Measurements from ENCODE around the gene LYAR. TPM values are rescaled to one million over a fixed set of nuclear protein-coding genes. Genes with fewer than 3 reads are reported as not detected.
"Not testable (repeated sequence)": the region's sequence is repeated elsewhere in the genome, so short reads cannot be mapped to it uniquely, and the experiment has no call there.

The LYAR gene
- total RNA-seq, 1 experiment from 2014 or later, result 15.7 TPM

GRCh38 chr4:4248029-4248884, 41.7 kb downstream of the LYAR start, which contains the start of gene TMEM128:
Gene TMEM128, minus strand, starts transcription at chr4:4248223. Its CDS starts 21 bp downstream, at chr4:4248202.
- H3K27me3 ChIP-seq (ENCODE audit: insufficient read depth, low read depth), result no peaks in the 10 kb centered on the region
- H3K27ac ChIP-seq, result peak within 1 kb of the TSS; percentile 76
- intact Hi-C loops (cut with micrococcal nuclease; ENCODE audit: unreplicated experiment), result loop anchor here (2.0 kb wide), 1 partner anchor 43 kb away; the partner anchor contains the start of genes LYAR and ZBTB49
- TSS peak; percentile 97 for BruUV-seq (replicated peaks)
- POLR2A ChIA-PET (ENCODE audit: unreplicated experiment), result interaction anchor here (0.5 to 0.8 kb wide), 6 partner anchors 12 to 1511 kb away, joined by 3 to 4 read pairs (median 4); partner anchors contain the start of gene HGFAC
- H3K4me2 ChIP-seq, result peak within 1 kb of the TSS; percentile 93
- peak; percentile 82 to 84 for DNase-seq
- H3K9me2 ChIP-seq (ENCODE audit: insufficient read depth), result no peaks in the 10 kb centered on the region
- H4K20me1 ChIP-seq (ENCODE audit: insufficient read depth), result no peaks in the 10 kb centered on the region
- H2AFZ ChIP-seq, result peak within 1 kb of the TSS; percentile 94
- CTCF ChIA-PET, result no interaction called here
- H3K36me3 ChIP-seq (ENCODE audit: low read depth), result no peaks in the 10 kb centered on the region
- H3K9me3 ChIP-seq (ENCODE audit: insufficient read depth, low read depth), result no peaks in the 10 kb centered on the region
- H3K4me1 ChIP-seq (replicated peaks; ENCODE audit: insufficient read depth), result 0 out of 2 replicates have a peak, but pooled peaks cover 12% of the 10 kb centered on the region
- H3K4me3 ChIP-seq, result peak within 1 kb of the TSS; percentile 90
- H3K79me2 ChIP-seq (ENCODE audit: low read depth), result peaks cover 9% of the 10 kb centered on the region
- H3F3A ChIP-seq (ENCODE audit: insufficient read depth, low read depth), result no peaks in the 10 kb centered on the region
- TF ChIP-seq EZH2 (IDR thresholded peaks at IDR 0.05; ENCODE audit: low read depth) (no peak), CTCF (conservative IDR thresholded peaks at IDR 0.05) (no peak)

GRCh38 chr4:4247696-4248028, 42.3 kb downstream of the LYAR start:
- Histone ChIP-seq H3K4me3 (peak overlapping the region; percentile 90), H3K79me2 (ENCODE audit: low read depth) (peaks cover 9% of the 10 kb centered on the region), H3K9me2 (ENCODE audit: insufficient read depth) (no peaks in the 10 kb centered on the region), H3K27ac (peak overlapping the region; percentile 76), H3K4me1 (replicated peaks; ENCODE audit: insufficient read depth) (0 out of 2 replicates have a peak, but pooled peaks cover 12% of the 10 kb centered on the region), H3K4me2 (peak overlapping the region; percentile 93), H2AFZ (peak overlapping the region; percentile 94), H3K36me3 (ENCODE audit: low read depth) (no peaks in the 10 kb centered on the region), H3K27me3 (ENCODE audit: insufficient read depth, low read depth) (no peaks in the 10 kb centered on the region), H3K9me3 (ENCODE audit: insufficient read depth, low read depth) (no peaks in the 10 kb centered on the region), H3F3A (ENCODE audit: insufficient read depth, low read depth) (no peaks in the 10 kb centered on the region), H4K20me1 (ENCODE audit: insufficient read depth) (no peaks in the 10 kb centered on the region)
- CTCF ChIA-PET, result no interaction called here
- DNase-seq, result no peak
- intact Hi-C loops (cut with micrococcal nuclease; ENCODE audit: unreplicated experiment), result loop anchor here (2.0 kb wide), 1 partner anchor 43 kb away; the partner anchor contains the start of genes LYAR and ZBTB49
- TF ChIP-seq EZH2 (IDR thresholded peaks at IDR 0.05; ENCODE audit: low read depth) (no peak), CTCF (conservative IDR thresholded peaks at IDR 0.05) (no peak)
- POLR2A ChIA-PET (ENCODE audit: unreplicated experiment), result interaction anchor here (0.6 to 0.7 kb wide), 3 partner anchors 12 to 434 kb away, joined by 3 to 4 read pairs (median 3); no protein-coding TSS in a partner anchor
- TSS peak; percentile 69 for BruUV-seq (replicated peaks)

- Histone ChIP-seq H3K27ac (no peak overlapping the region), H3K27me3 (ENCODE audit: insufficient read depth, low read depth) (no peaks in the 10 kb centered on the region), H3K9me2 (ENCODE audit: insufficient read depth) (no peaks in the 10 kb centered on the region), H3K4me2 (no peak overlapping the region), H3K79me2 (ENCODE audit: low read depth) (peaks cover 9% of the 10 kb centered on the region), H3K4me3 (no peak overlapping the region), H3K9me3 (ENCODE audit: insufficient read depth, low read depth) (no peaks in the 10 kb centered on the region), H2AFZ (no peak overlapping the region), H4K20me1 (ENCODE audit: insufficient read depth) (no peaks in the 10 kb centered on the region), H3K4me1 (replicated peaks; ENCODE audit: insufficient read depth) (0 out of 2 replicates have a peak, but pooled peaks cover 12% of the 10 kb centered on the region), H3K36me3 (ENCODE audit: low read depth) (no peaks in the 10 kb centered on the region), H3F3A (ENCODE audit: insufficient read depth, low read depth) (no peaks in the 10 kb centered on the region)
- ChIA-PET POLR2A (ENCODE audit: unreplicated experiment) (no interaction called here), CTCF (no interaction called here)
- intact Hi-C loops (cut with micrococcal nuclease; ENCODE audit: unreplicated experiment), result no loop called here
- no TSS peak for BruUV-seq (replicated peaks)
- DNase-seq, result no peak
- TF ChIP-seq EZH2 (IDR thresholded peaks at IDR 0.05; ENCODE audit: low read depth) (no peak), CTCF (conservative IDR thresholded peaks at IDR 0.05) (no peak)
Observed at GRCh38 chr4:4245172-4245571, 44.8 kb downstream of the LYAR start.

- H3K9me3 ChIP-seq (ENCODE audit: insufficient read depth, low read depth); H4K20me1 ChIP-seq (ENCODE audit: insufficient read depth); H3K36me3 ChIP-seq (ENCODE audit: low read depth); H3K27me3 ChIP-seq (ENCODE audit: insufficient read depth, low read depth); H3K4me2 ChIP-seq; H3F3A ChIP-seq (ENCODE audit: insufficient read depth, low read depth); intact Hi-C loops (cut with micrococcal nuclease; ENCODE audit: unreplicated experiment); CTCF ChIA-PET; H3K4me3 ChIP-seq; H3K4me1 ChIP-seq (replicated peaks; ENCODE audit: insufficient read depth); H3K79me2 ChIP-seq (ENCODE audit: low read depth); BruUV-seq (replicated peaks); DNase-seq; H2AFZ ChIP-seq; H3K9me2 ChIP-seq (ENCODE audit: insufficient read depth); POLR2A ChIA-PET (ENCODE audit: unreplicated experiment); H3K27ac ChIP-seq: not testable (repeated sequence)
Observed at GRCh38 chr4:4239551-4239950, 50.4 kb downstream of the LYAR start.
